OCI-M2 (cell line): ENCODE measurements around the gene CHCHD6.

Experiments used
- DNase-seq: peaks from one replicate; lab custom pipeline; 2025; ENCODE audit not compliant: unreplicated experiment; lab: John Stamatoyannopoulos, UW

Gene CHCHD6

DNA sequence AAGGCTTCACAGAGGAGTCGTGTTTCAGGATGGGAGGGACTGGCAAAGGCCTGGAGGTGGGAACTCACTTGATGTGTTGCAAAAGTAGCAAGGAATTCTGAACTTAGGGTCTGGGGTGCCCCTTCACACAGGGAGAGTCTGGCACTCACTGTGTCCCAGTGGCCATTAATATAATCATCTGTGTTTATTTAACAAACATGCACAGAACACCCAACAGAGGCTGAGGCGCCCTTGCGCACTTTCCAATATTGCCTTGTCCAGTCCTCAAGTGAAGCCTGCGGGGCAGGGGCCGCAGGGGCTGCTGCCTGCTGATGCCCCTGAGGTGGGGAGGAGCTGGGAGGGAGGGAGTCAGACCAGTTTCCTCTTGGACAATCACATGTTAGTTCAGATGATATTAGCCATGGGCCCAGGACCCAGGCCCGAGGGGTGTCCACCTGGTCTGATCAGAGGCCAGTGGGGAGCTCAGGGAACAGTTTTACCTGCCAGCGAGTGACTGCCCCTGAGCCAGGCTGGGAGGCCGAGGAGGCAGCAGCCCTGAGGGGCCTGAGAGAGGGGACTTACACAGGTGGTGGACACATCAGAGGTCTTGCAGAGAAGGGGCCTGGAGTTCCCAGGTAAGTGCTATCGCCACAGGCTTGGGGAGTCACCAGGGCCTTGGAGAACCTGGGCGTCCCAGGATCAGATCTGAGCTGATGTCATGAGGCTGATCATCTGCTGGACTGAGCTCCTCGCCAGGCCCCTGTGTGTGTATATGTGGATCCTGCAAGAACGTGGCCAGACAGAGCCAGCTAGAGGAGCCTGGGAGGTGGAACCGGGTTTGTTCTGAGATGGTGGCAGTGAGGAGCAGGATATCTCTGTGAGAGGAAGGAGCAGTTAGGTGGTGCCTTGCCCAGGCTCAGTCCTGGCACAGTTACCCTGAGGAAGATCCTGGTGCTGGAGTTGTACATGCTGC lies 35.3 kb upstream of the CHCHD6 start:
- DNase-seq = no peak

DNA sequence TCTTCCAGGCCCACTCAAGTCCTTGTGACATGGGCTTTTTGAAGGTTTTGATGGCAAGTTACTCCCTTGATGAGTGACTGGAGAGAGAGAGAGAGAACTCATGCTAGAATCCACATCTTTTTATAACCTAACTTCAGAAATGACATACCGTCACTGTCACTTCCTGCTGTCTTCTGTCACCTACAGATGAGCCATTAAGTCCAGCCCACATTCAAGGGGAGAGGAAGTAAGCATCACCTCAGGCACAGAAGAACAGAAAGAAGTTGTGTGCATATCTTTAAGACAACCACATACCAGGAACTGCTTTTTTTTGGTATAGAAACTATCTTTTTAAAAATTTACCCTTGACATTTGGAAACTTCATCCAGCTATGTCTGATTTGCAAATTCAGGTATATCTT lies 32.5 kb upstream of the CHCHD6 start:
- DNase-seq = no peak

DNA sequence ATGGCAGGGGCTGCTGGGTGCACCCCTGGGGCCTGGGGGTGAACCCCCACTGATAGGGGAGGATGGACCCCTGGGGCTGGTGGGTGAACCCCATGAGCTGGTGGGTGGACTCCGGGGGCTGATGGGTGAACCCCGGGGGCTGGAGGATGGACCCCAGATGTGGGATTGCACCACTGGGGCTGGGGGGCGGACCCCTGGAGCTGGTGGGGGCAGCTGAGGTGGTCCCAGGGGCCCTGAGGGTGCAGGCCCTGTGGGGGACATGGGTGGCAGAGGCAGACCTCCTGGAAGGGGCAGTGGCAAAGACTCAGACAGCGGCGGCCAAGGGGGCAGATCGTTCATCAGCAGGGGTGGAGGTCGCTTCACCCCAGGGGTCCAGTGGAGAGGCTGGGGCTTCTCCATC lies 31.7 kb upstream of the CHCHD6 start:
- DNase-seq = no peak

DNA sequence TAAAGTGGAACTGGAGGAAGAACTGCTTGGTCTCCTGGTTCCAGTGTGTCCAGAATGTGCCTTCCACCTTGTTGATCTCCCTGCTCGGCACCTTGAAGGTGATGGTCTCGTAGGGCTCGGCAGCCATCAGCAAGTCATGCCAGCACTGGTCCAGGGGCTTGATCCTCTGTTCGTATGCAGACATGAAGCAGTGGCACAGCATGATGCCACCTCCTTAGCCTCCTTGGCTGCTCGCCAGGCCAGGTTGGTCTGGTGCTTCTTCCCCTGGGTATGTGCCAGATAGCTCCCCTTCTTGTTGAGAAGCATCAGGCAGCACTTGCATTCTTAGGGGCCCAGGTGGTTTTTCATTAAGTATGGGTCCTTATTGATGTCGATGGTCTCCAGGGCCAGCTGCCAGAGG lies 31.3 kb upstream of the CHCHD6 start:
- DNase-seq = no peak

DNA sequence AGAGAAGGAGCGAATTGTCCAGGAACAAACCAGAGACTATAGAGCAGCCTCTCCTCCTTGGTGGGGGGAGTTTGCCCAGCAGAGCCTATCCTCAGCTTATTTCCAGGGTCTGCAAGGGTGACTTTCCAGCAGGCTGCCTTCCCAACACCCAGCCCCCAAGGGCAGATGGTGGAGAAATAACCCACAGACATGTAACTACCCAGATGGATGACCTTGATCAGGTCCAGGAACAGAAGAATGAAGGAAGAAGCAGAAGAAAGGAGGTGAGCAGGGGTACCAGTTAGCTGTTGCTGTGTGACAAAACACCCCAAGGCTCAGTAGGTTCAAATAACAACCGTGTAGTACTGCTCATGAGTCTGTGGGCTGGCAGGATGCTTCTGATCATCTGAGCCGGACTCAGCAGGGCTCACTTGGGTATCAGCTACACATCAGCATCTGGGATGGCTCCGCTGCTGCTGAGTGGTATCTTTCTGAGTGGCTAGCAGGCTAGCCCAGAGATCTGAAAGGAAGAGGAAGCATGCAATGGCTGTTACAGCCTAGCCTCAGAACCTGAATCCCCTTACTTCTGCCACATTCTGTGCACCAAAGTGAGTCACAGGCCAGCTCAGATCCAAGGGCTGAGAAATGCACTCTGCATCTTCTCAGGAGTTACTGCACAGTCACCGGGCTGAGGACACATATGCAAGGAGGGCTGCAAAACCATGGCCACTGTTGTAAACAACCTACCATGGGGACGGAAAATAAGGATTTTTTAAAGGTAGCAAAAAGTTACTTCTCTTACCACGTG lies 26.9 kb upstream of the CHCHD6 start:
- DNase-seq = no peak

DNA sequence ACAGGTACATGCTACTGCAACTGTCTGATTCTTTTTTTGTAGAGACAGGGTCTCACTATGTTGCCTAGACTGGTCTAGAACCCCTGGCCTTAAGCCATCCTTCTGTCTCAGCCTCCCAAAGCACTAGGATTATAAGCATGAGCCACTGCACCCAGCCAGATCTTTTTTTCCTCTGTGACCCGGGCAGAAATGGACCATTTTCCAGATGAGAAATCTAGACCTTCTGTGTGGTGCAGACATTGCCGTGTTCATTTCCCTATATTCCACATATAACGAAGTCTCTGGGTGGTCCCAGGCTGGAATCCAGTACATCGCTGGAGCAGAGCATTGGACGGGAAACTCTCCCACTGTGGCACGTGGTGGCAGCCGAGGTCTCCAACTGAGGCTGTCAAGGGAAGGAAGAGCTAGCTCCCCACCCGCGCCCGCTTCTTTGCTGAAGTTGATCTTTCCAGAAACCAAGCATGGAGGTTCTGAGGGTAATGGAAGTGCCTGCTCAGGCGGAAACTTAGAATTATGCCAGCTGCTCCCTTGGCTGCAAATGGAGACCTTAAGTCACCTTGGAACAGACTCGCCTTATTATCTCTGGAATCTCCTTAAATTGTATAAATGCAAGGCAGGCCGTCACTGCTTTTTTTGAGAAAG lies 26.1 kb upstream of the CHCHD6 start:
- no peak for DNase-seq

DNA sequence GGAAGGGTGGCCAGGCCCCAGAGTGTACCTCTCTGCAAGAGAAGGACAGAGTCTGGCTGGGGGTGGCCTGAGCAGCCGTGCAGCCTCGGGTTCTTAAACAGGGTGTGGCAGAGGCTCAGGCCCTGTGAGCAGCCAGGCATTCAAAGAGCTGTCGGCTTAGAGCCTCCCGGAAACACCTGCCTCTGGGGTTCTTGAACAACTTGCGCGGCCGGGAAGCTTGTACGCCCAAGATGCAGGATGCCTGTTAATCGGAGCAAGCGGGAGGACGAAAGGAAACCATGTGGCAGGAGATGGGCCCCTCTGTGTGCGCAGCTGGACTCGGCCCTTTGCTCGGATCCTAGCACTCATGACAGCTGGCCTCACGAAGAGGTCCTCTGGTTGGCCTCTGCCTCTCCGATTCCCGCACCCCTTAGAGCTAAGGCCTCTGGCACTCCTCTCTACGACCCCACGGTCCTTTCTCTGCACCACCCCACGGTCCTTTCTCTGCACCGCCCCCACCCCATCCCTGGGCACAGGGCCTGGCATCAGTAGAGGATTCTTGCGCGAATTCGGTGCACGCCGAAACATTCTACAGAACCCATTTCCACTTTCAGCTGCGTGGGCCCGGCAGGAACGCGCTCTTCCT lies 25.2 kb upstream of the CHCHD6 start:
- DNase-seq = no peak

DNA sequence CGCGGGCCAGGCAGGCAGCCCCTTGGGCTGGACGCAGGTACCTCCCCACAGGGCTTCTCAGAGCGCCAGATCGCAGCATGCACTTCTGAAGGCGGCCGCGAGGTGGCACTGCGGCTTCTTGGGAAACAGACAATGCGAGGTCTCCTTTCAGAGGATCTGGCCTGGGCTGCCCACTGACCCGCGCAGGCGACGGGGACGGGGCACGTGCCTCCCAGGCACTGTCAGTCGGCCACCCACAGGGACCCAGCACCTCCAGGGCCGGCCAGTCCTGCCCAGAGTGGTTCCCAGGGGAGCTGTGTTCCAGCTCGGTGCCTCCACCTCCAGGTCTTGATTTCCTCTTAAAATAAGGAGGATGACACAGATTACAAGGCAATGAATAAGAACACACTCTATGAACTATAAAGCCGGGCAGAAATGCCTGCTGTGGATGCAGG lies 24.7 kb upstream of the CHCHD6 start:
- DNase-seq = peak; percentile 34

DNA sequence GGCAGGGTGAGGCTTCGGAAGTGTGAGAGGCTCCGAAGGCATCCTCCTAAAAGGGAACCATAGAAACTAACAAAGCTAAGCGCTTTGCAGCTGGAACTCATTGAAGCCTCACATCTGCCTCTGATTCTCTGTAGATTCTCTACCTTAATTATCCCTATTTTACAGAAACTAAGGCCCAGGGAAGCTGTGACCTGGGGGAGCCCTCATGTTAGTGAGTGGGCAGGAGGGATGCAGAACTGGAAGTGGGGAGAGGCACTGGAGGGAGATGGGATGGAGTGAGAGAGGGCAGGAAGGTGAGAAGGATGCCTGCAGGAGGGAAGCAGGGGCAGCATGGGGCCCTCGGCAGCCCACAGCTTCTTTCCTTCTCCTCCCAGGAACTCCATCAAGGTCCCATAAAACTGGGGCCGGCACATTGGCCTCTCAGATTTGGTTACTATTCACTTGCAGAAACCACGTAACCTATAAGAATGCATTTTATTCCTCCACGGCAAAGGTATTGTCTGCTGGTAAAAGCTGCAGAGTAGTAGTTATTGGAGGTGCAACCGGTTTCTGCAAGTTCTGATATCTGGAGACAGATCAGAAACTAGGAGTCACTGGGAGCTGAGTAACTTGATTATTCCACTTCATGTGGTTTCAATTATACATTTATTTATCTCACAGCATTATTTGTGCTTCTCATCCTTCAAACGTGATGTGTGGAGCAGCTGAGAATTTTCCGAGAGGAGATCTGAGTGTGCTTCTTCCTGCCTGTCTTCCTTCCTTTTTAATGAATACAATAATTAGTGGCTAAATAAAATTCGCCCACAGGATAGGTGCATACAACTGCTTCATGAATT lies 24.0 kb upstream of the CHCHD6 start:
- no peak for DNase-seq

DNA sequence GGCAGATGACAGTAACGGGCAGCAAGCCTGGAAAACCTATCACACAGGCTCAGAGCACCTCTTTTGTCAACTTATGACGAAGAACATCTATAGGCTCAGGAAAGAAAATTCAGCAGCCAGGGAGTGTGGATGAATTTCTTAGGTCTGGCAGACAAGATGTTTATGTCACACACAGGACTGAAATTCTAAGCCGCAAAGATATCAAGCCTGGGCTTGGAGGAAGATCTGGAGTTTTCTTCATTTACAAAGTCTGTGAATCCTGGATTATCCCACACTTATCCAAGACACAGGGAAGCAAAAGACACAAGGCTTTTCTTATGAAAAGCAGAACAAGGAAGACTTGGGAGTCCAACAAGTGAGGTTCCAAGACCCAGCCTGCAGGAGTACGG lies 23.4 kb upstream of the CHCHD6 start:
- DNase-seq = no peak

DNA sequence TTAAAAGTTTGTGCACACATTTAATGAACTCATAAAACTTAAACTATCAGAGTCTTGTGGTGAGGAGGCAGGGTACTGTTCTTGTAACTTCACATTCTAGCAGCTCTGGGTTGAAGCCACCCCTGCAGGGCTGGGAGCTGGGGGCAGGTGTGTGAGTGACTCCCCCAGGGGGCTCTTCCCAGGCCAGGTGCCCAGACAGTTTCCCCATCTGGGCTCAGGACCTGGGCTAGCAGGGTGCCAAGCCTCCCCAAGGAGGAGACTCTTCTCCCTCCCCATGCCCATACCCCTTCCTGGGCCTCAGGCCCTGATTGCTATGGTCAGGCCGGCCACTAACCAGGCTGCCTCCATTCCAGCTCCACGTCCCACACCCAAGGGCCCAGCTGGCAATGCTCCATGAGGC lies 22.0 kb upstream of the CHCHD6 start:
- DNase-seq = no peak

DNA sequence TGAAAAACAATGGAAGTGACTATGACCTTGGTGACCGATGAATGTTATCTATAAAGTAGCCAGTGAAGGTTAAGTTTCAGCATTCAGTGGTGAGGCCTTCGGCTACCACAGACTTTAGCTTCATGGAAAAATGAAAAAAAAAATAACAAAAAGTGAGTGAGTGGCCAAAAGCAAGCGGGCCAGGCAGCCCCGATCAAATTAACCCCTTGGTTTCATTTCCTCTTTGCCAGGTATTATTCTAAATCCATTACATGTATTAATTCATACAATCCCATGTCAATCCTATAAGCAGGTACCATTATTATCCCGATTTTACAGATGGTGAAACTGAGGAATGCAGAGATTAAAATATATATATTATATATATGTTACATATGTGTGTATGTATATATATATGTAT lies 21.0 kb upstream of the CHCHD6 start:
- DNase-seq = no peak

DNA sequence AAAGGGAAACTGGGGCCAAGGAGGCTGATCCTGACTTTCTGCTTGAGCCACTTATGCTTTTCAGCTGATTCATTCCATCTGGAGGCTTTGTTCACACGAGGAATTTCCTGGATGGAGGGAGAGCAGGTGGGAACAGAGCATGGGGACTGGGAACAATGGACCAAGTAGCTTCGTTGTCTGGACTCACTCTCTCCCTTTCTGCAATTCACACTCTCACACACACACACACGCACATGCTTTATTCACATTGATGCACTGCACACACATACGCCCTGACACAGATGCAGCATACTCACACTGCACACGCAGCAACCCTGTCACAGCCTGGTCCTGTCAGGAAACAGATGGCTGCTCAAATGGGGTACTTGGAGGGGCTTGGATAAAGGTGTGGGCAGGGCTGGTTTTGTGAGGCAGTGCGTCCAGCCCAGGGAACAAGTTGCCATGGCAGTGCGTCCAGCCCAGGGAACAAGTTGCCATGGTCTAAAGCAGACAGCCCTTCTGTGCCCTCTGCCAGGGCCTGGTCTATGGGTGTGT lies 19.8 kb upstream of the CHCHD6 start:
- DNase-seq = no peak

DNA sequence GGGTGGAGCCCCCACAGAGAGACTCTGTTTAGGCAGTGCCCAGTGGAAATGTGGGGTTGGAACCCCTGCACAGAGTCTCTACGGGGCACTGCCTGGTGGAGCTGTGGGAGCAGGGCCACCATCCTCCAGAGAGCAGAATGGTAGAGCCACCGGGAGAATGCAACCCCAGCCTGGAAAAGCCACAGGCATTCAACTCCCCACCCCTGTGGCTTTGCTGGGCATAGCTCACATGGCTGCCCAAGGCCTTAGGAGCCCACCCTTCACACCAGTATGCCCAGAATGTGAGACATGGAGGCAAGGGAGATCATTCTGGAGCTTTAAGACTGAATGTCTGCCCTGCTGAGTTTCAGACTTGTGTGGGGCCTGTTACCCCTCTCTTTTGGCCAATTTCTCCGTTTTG lies 19.0 kb upstream of the CHCHD6 start:
- DNase-seq = no peak

DNA sequence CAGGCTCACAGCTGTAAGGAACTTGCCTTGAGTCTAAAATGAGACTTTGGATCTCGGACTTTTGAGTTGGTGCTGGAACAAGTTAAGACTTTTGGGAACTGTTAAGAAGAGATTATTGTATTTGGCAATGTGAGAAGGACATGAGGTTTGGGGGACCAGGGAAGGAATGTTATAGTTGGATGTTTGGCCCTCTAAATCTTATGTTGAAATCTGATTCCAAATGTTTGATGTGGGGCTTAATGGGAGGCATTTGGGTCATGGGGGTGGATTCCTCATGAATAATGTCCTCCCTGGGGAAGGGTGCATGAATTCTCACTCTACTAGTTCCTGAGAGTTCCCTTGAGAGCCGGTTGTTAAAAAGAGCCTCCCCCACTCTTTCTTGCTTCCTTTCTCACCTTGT lies 18.5 kb upstream of the CHCHD6 start:
- no peak for DNase-seq

DNA sequence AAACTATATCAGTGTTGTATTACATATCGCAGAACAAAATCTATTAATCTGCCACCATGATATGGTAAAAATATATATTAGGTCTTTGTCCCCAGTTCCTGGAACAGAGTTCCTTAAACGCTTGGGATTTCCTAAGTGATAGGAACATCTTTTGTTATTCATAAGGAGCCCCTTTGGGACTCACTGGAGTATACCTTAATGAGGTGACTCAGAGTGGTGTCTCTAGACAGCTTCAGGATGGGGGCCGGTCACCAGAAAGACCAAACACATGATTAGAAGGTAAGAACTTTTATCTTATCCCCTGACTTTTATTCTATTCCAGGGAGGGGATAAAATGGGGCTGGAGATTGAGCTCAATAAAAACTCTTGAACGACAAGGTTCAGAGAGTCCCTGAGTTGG lies 12.3 kb upstream of the CHCHD6 start:
- no peak for DNase-seq

DNA sequence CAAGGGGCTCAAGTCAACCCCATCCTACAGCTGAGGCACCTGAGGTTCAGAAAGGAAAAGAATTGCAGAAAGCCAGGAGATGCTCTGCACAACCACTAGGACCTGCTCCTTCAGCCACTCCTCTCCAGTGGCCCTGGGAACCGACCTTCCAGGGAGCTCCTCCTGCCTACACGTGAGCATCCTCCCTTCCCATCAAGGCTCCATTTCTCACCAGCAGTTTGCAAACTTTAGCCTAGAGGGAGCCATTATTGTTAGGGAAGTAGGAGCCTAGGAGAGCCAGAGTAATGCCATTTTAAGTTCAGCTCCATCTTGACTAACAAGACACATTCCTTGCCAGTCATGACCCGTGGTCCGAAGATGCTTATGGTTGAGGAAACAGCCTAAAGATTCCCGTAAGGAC lies 11.2 kb upstream of the CHCHD6 start:
- no peak for DNase-seq

DNA sequence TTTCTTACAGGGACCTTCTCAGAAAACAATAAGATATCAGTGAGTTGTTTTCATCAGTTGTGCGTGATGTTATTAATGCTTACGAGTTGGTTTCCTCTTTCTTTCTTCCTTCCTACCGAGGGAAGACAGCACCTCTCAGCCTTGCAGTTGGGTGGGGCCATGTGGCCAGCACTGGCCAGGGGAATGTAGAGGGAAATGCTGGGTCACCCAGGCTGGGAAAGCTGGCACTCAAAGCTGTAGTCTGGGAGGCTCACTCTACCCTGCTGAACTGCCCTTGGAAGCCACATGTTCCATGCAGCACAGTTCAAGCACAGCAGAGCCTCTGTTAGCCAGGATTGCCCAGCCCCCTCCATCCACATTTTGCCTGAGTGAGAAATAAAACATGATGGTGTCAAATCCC lies 10.1 kb upstream of the CHCHD6 start:
- DNase-seq = no peak

DNA sequence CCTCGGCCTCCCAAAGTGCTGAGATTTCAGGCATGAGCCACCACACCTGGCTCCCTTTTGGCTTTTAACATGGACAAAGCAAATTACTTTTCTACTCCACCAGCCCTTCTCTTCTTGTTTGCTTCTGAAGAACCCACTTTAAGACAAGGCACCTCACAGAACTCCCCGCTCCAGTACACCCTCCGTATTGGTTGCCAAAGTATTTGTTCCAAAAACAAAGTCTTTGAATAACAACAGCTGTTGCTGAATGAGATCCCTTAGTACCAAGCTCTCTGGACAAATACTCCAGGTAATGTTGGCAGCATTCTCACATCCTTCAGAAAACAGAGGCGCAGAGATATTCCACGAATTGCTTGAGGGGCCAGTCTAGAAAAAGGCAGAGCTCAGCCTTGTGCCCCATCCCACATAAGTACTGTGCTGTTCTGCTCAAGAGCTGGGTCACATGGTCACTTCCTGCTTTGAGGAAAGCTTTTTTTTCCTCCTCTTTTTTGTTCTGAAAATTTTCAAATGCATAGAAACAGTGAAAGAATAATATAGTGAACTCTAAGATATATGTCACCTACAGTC lies 7.3 kb upstream of the CHCHD6 start:
- DNase-seq = no peak

DNA sequence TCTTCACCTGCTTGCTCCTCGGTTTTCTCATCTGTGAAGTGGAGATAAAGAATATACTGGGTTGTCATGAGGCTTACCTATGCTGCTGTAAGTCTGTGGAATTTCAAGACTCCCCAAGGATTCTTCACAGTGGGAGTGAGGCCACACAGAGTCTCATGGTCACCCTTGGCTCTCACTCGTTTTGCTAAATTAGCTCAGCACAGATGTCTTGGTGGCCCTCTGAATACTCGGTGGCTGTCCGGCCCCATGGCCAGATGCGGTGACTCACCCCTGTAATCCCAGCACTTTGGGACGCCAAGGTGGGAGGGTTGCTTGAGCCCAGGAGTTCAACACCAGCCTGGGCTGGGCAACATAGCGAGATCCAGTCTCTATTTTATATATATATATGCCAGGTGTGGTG lies 5.0 kb upstream of the CHCHD6 start:
- no peak for DNase-seq
